ENCODE data around the gene TBCB.
"Not testable (repeated sequence)": the region's sequence is repeated elsewhere in the genome, so short reads cannot be mapped to it uniquely, and the experiment has no call there.

DNA sequence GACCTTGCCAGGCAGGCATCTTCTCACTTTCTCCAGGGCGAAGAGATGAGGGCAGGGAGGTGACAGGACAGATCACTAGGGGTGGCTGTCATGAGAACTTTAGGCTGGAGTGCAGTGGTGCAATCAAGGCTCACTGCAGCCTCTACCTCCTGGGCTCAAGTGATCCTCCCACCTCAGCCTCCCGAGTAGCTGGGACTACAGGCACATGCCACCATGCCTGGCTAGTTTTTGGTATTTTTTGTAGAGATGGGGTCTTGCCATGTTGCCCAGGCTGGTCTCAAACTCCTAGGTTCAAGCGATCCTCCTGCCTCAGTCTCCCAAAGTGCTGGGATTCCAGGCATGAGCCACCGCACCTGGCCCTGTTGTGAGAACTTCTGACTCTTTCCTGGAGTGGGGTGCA is 19.6 kb downstream of the TBCB start:
- TF ChIP-seq, protein P1, sequence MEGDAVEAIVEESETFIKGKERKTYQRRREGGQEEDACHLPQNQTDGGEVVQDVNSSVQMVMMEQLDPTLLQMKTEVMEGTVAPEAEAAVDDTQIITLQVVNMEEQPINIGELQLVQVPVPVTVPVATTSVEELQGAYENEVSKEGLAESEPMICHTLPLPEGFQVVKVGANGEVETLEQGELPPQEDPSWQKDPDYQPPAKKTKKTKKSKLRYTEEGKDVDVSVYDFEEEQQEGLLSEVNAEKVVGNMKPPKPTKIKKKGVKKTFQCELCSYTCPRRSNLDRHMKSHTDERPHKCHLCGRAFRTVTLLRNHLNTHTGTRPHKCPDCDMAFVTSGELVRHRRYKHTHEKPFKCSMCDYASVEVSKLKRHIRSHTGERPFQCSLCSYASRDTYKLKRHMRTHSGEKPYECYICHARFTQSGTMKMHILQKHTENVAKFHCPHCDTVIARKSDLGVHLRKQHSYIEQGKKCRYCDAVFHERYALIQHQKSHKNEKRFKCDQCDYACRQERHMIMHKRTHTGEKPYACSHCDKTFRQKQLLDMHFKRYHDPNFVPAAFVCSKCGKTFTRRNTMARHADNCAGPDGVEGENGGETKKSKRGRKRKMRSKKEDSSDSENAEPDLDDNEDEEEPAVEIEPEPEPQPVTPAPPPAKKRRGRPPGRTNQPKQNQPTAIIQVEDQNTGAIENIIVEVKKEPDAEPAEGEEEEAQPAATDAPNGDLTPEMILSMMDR (IDR thresholded peaks at IDR 0.05): not testable (repeated sequence)
- TF ChIP-seq EP300, POLR2A (IDR thresholded peaks at IDR 0.05): not testable (repeated sequence)

Data from tibial nerve (tissue), 4 donors.